Gastroesophageal sphincter (tissue), 4 donors: ENCODE measurements around the gene PPFIA3. TPM values are rescaled to one million over a fixed set of nuclear protein-coding genes. Genes with fewer than 3 reads are reported as not detected.
A peak's percentile ranks its signal among the peaks of the same experiment; 100 is the strongest.

Experiments
- ATAC-seq: fragments of 150-250 bp; one replicate; pipeline ENCODE4 v1.9.1; 2016; ENCODE audit warnings: mild to moderate bottlenecking, moderate library complexity
- H3K27ac ChIP-seq, 4 donors: fragments of 200-600 bp; sonication (generic) in 3 of 4; 1 replicate in 3 of 4; 2 replicates in 1 of 4; pipeline ENCODE4 v1.5.1; 2016 to 2019
- H3K27me3 ChIP-seq: fragments of 200-600 bp; sonication (generic); one replicate; pipeline ENCODE4 v1.5.1; 2019
- H3K36me3 ChIP-seq, 2 donors: fragments of 200-600 bp; sonication (generic); one replicate each; pipeline ENCODE4 v1.5.1; 2019; ENCODE audit warnings: control low read depth in 1 of 2
- H3K4me1 ChIP-seq, 3 donors: fragments of 200-600 bp; sonication (generic); 1 replicate in 2 of 3; 2 replicates in 1 of 3; pipeline ENCODE4 v1.5.1; 2016 to 2019; ENCODE audit warnings: control low read depth in 2 of 3
- H3K4me3 ChIP-seq, 2 donors: fragments of 200-600 bp; sonication (generic); one replicate each; pipeline ENCODE4 v1.5.1; 2019; ENCODE audit warnings: mild to moderate bottlenecking in 1 of 2, moderate library complexity in 1 of 2
- H3K9me3 ChIP-seq, 3 donors: fragments of 200-600 bp; sonication (generic); one replicate each; pipeline ENCODE4 v1.5.1; 2017 to 2019; ENCODE audit warnings: control low read depth in 2 of 3
- EP300 ChIP-seq: sonication (generic); formaldehyde crosslinking; IDR thresholded peaks from one replicate; pipeline ENCODE4 v1.6.1; 2017; ENCODE audit warnings: antibody characterized with exemption, mild to moderate bottlenecking
- POLR2A ChIP-seq, 2 donors: fragments of 450-650 bp; IDR thresholded peaks; one replicate each; pipeline ENCODE4 v1.6.1; 2017; ENCODE audit warnings: antibody characterized with exemption in 2 of 2, mild to moderate bottlenecking in 2 of 2, moderate library complexity in 1 of 2
- POLR2AphosphoS5 ChIP-seq: sonication (generic); formaldehyde crosslinking; IDR thresholded peaks from one replicate; pipeline ENCODE4 v1.6.1; 2017; ENCODE audit warnings: antibody characterized with exemption
- WGBS, 2 donors: methylation state at CpG; one replicate each; pipeline ENCODE4 v1.1.5; 2018; ENCODE audit warnings: low coverage in 1 of 2; 5-methylcytosine and 5-hydroxymethylcytosine counted together
- total RNA-seq, 4 donors: library from RNA; depleted of rRNA; stranded (reverse); fragments of >200 nt; gene quantifications; one replicate each; pipeline ENCODE4 v1.1.0, GENCODE V29; 2016
- TF ChIP-seq, protein P1 (sequence below), 4 experiments: fragments of 200-600 bp in 2 of 4; fragments of 450-650 bp in 2 of 4; sonication (generic) in 1 of 4; IDR thresholded peaks; one replicate each; pipeline ENCODE4 v1.5.1; 2017 to 2019; ENCODE audit warnings: antibody characterized with exemption in 4 of 4, mild to moderate bottlenecking in 2 of 4, moderate library complexity in 2 of 4

Gene PPFIA3
- total RNA-seq: 1 to 10 TPM; 3.6 to 7.6 (median 5.0) TPM

DNA sequence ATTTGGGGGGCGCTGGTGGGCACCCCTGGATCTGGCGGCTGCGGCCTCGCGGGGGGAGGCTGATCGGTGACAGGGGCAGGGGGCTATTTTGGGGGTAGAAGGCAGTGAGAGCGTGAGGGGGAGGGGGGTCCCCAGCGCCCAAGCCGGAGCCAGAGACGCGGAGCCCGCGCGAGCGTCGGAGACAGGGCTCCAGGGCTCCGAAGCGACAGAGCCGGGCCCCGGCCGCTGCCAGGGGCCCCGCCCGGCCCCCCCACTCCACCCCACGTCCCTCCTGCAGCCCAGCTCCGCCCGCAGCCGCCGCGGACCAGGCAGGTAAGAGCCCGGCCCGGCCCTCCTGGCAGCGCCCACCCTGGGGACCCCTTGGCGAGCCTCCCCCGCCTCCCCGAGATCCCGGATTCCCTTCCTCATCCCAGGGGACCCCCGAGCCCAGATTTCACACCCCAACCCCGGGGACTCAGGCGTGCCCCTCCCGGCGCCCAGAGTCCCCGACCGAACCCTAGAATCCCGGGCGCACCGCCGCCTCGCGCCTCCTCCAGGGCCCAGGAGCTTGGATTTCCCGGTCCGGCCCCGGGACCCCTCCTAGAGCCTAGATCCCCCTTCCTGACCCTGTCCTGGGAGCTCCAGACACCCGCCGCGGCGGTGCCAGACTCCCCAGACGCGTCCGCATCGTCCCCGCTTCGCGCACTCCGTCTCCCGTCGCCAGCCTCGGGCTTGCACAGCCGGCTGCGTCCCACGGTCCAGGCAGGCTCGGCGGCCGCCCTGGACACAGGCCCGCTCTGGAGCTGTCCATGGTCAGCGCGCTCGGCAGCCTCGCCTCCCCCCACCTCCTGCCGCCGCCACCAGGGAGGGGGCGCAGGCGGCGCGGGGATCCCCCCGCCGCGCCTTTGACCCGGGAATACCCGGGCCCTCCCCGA lies at the start of gene PPFIA3:
PPFIA3 (plus strand) TSS at position 134 of the 914 bp plus-strand sequence. CDS start 8,330 bp downstream, outside the sequence.
- ATAC-seq: peak; percentile 35
- Histone ChIP-seq H3K4me3 (peak within 1 kb of the TSS; percentile 51 to 75), H3K27me3 (no peaks in the 10 kb centered on the region), H3K36me3 (no peaks in the 10 kb centered on the region), H3K9me3 (no peaks in the 10 kb centered on the region), H3K27ac (peak within 1 kb of the TSS; percentile 73 to 99 (median 95)), H3K4me1 (peaks cover 4 to 42% (median 20%) of the 10 kb centered on the region in 3 donors)
- WGBS, 2 donors: 0% methylated on average over 1 of the region's 90 CpGs; no CpG with 5 or more reads in 1 of the 2 donors
- TF ChIP-seq POLR2AphosphoS5 (no peak), EP300 (no peak), POLR2A (IDR thresholded peaks at IDR 0.05) (no peak)
- TF ChIP-seq, protein P1, sequence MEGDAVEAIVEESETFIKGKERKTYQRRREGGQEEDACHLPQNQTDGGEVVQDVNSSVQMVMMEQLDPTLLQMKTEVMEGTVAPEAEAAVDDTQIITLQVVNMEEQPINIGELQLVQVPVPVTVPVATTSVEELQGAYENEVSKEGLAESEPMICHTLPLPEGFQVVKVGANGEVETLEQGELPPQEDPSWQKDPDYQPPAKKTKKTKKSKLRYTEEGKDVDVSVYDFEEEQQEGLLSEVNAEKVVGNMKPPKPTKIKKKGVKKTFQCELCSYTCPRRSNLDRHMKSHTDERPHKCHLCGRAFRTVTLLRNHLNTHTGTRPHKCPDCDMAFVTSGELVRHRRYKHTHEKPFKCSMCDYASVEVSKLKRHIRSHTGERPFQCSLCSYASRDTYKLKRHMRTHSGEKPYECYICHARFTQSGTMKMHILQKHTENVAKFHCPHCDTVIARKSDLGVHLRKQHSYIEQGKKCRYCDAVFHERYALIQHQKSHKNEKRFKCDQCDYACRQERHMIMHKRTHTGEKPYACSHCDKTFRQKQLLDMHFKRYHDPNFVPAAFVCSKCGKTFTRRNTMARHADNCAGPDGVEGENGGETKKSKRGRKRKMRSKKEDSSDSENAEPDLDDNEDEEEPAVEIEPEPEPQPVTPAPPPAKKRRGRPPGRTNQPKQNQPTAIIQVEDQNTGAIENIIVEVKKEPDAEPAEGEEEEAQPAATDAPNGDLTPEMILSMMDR (IDR thresholded peaks at IDR 0.05): peak in 1 of 4 experiments; percentile 4

DNA sequence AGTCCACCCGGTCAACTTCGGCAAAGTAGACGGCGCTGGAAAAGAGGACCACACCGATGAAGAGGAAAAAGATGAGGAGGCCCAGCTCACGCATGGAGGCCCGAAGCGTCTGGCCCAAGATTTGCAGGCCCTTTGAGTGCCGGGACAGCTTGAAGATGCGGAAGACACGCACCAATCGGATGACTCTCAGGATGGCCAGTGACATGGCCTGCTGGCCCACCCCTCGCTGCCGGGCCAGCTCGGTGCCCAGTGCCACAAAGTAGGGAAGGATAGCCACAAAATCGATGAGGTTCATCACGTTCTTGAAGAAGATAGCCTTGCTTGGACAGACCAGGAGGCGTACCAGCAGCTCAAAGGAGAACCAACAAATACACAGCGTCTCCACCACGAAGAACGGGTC lies 48.9 kb upstream of the PPFIA3 start:
- Histone ChIP-seq H3K4me3 (no peak overlapping the region), H3K9me3 (no peaks in the 10 kb centered on the region), H3K36me3 (no peaks in the 10 kb centered on the region), H3K27ac (no peak overlapping the region), H3K4me1 (peaks cover 0 to 12% (median 4%) of the 10 kb centered on the region in 3 donors), H3K27me3 (peaks cover 91% of the 10 kb centered on the region)
- ATAC-seq: no peak
- TF ChIP-seq POLR2AphosphoS5 (no peak), EP300 (no peak), POLR2A (IDR thresholded peaks at IDR 0.05) (no peak)
- TF ChIP-seq, protein P1 (IDR thresholded peaks at IDR 0.05): no peak
- 90 to 97% methylated on average over 11 to 13 of the region's 21 CpGs for WGBS, 2 donors

DNA sequence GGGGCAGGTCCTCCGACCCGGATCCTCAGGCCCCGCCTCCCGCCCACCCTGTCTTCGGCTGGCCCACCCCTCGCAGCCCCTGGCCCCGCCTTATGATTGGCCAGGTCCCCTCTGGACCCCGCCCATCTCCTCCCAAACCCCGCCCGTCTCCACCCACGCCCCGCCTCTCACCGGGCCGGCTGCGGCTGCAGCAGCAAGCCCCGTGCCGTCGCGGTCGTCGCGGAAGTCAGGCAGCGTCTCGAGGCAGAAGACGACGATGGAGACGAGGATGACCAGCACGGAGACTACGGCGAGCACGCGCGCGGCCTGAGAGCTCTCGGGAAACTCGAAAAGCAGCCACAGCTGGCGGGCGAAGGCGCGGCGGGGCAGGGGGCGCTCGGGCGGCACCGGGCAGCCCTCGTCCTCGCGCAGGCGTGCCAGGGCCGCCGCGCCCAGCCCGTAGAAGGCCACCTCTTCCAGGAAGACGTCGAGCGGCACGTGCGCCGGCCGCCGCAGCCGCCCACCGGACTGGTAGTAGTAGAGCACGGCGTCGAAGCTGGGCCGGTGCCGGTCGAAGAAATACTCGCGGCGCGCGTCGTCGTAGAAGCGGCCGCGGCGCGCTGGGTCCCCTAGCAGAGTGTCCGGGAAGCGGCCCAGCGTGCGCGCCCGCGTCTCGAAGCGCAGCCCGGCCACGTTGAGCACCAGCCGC lies 47.3 kb upstream of the PPFIA3 start:
- H3K27ac ChIP-seq: no peak overlapping the region
- H3K27me3 ChIP-seq: peaks cover 77% of the 10 kb centered on the region
- no peaks in the 10 kb centered on the region for H3K9me3 ChIP-seq
- TF ChIP-seq POLR2AphosphoS5 (no peak), EP300 (no peak), POLR2A (IDR thresholded peaks at IDR 0.05) (no peak)
- TF ChIP-seq, protein P1 (IDR thresholded peaks at IDR 0.05): no peak
- H3K4me3 ChIP-seq: no peak overlapping the region
- no peaks in the 10 kb centered on the region for H3K36me3 ChIP-seq
- peaks cover 0 to 12% (median 4%) of the 10 kb centered on the region in 3 donors for H3K4me1 ChIP-seq
- 8% methylated on average over 6 of the region's 93 CpGs; no CpG with 5 or more reads in 1 of the 2 donors for WGBS, 2 donors
- no peak for ATAC-seq

DNA sequence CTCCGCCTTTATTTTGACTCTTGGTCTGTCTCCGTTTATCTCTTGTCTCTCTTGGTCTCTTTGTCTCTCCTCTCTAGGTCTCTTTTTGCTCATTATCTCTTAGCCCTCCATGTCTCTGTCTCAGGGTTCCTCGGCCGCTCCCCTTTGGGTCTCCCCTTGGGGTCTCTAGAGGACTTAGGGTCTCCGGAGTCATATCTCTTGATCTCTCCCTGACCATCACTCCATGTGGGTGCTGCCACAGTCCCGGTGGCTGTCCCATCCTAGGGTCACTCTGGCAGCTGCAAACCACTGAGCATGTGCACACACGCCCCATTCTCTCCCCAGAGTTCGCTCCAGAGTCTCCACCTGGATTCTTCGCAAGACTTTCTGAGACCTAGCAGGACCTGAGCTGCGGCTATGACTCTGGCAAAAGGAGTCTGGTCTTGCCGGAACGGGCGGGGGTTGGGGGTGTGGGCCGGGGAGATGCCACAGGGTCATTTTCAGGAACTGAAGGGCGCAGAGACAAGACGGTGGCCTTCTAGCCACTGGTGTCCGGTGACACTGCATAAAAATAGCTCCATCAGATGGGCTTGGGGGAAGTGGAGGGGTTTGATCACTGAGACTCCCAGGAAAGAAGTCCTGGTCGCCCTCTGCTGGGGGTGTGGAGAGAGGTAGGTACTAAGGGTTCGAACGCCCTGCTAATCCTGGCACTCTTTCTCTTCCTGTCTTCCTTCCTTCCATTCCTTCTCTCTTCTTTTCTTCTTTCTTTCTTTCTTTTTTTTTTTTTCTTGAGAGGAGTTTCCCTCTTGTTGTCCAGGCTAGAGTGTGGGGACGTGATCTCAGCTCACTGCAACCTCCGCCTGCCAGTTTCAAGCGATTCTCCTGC lies 45.6 kb upstream of the PPFIA3 start:
- H3K4me3 ChIP-seq: no peak overlapping the region
- H3K27me3 ChIP-seq: peaks cover 60% of the 10 kb centered on the region
- TF ChIP-seq EP300: no peak
- no peak for TF ChIP-seq POLR2A (IDR thresholded peaks at IDR 0.05)
- no peak for TF ChIP-seq POLR2AphosphoS5
- TF ChIP-seq, protein P1 (IDR thresholded peaks at IDR 0.05): no peak
- no peaks in the 10 kb centered on the region for H3K9me3 ChIP-seq
- no peaks in the 10 kb centered on the region for H3K36me3 ChIP-seq
- WGBS, 2 donors: 32 to 55% methylated on average over 10 to 13 of the region's 23 CpGs
- H3K27ac ChIP-seq: no peak overlapping the region
- no peak for ATAC-seq
- peaks cover 0 to 12% (median 4%) of the 10 kb centered on the region in 3 donors for H3K4me1 ChIP-seq
